Keratinocyte (primary cell): Measurements from ENCODE around the gene KRTAP4-16.

Experiments used
- CTCF ChIP-seq, 3 experiments: IDR thresholded peaks in 1 of 3; conservative IDR thresholded peaks in 1 of 3; optimal IDR thresholded peaks in 1 of 3; 2 replicates in 2 of 3; 3 replicates in 1 of 3; pipeline versions ENCODE3 to v1.5.1; 2011; ENCODE audit warnings: low read length in 3 of 3, mild to moderate bottlenecking in 3 of 3, moderate library complexity in 2 of 3, control low read depth in 1 of 3, inconsistent platforms in 1 of 3; ENCODE audit not compliant: insufficient read depth in 2 of 3; ENCODE audit errors: extremely low read depth in 1 of 3
- EZH2 ChIP-seq: IDR thresholded peaks from one replicate; pipeline ENCODE4 v1.6.1; 2012; ENCODE audit warnings: inconsistent platforms, mild to moderate bottlenecking, low read length, moderate library complexity

DNA sequence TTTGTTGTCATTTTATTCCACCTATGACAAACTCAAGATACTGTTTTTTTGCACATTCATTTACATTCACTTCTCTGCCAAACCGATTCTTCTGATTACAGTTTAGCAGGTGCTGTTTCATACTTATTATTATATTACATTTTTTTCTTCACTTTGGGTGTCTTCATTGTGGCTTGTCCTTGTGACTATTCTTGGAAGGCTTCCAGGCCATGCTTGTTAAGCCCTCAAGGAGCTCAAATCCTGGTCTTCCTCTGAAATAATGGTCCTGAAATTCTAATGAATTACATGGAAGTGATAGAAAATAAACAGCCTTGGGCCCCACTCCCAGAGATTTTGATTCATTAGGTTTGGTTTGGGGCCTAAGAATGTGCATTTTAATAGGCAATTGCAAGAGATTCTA, 37.7 kb downstream of the KRTAP4-16 start:
- TF ChIP-seq CTCF (optimal IDR thresholded peaks at IDR 0.05 in 1 of 3, IDR thresholded peaks at IDR 0.05 in 1 of 3, conservative IDR thresholded peaks at IDR 0.05 in 1 of 3; ENCODE audit: extremely low read depth in 1 of 3, insufficient read depth in 2 of 3, low read length in 3 of 3): no peak
- TF ChIP-seq EZH2: no peak
